GM18511 (cell line): ENCODE data around the gene DDX10.
A peak's percentile ranks its signal among the peaks of the same experiment; 100 is the strongest.
"Not testable (repeated sequence)": the region's sequence is repeated elsewhere in the genome, so short reads cannot be mapped to it uniquely, and the experiment has no call there.

Source experiments
- ATAC-seq: cut with Tn5 transposase; IDR thresholded peaks from one replicate; pipeline ENCODE4 v1.9.1; 2021; ENCODE audit warnings: mild to moderate bottlenecking, moderate library complexity; ENCODE audit not compliant: unreplicated experiment

The DDX10 gene

GRCh38 chr11:108813086-108813485 lies 148.2 kb downstream of the DDX10 start:
- no peak for ATAC-seq

DNA sequence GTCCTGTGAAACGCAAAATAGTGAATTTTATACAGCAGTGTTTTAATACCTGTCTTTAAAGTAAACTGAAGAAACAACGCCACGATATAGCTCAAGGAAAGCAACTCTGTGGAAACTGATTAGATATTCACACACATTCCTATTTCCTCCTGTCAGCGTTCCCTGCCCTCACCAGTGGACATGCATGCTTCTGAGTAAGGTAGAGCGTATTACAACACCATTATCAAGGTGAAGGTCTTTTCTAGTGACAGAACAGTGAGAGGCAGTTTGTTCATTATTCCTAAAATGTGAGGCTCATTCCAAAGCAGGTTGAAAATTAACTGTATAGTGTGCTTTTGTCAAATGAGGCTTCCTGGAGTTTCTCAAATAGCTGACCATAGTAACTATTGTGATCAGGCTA lies 153.1 kb downstream of the DDX10 start:
- ATAC-seq = no peak

DNA sequence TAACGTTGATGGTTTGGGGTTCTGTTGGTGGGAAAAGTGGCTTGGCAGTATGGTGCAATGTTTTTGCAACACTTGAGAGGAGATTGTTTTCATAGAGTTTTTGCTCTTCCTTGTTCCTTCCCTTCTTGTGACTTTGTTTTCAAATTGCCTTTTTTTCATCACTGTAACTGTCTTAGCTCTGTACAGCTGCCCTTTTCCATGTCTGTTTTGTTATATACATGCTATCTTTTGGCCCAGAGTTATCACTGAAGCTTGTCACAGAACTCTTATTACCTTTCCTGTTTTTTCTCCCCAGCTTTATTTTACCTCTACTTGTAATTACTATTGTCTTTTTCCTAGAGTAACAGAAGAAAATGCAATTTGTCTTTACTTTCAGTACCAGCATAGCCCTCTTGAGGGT lies 154.1 kb downstream of the DDX10 start:
- ATAC-seq = no peak

DNA sequence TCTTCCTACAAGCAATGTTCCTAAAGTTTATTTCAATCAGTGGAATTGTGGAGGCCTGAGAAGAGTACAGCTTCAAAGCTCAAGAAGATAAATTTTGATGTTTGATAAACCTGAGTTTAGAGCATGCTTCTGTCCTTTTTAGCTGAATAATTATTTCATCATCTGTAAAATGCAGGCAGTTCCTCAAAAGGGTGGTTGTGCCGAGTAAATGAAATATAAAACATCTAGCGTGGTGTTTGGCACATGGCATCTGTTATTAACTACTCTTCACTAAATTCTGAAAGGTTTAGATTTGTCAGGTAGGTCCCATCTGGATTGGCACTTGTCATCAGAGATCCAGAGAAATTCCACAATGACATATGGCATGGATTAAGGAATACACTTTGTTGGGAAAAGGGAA lies 155.1 kb downstream of the DDX10 start:
- ATAC-seq = no peak

DNA sequence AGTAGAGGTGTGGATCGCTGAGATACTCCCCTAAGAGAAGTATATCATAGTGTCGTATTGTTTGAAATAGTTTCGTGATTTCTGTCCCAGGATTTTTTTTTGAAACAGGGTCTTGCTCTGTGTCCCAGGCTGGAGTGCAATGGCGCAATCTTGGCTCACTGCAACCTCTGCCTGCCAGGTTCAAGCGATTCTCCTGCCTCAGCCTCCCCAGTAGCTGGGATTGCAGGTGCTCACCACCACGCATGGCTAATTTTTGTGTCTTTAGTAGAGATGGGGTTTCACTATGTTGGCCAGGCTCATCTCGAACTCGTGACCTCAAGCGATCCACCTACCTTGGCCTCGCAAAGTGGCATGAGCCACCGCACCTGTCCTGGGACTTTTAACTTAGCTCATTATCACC lies 159.1 kb downstream of the DDX10 start:
- not testable (repeated sequence) for ATAC-seq

DNA sequence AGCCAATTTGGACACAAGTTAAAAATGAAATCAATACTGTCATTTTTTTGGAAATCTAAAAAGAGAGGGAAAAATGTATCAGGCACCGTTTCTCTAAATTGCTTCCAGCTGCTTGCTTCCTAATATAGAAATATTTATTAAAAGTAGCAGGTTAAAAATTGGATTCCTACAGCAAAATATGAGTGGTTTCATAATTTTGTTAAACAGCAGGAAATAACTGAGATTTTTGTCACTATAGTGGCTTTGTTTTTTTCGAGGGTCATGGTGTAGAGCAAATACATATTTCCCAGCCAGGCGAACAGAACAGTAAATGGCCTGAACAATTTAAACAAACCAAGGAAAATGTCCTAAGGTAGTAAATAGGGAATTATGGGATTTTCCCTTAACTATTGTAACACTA lies 159.7 kb downstream of the DDX10 start:
- no peak for ATAC-seq

GRCh38 chr11:108825381-108825780 lies 160.5 kb downstream of the DDX10 start:
- no peak for ATAC-seq

- no peak for ATAC-seq
These were observed 161.3 kb downstream of the DDX10 start for GRCh38 chr11:108826136-108826535.

GRCh38 chr11:108835624-108836023 lies 170.8 kb downstream of the DDX10 start:
- ATAC-seq = no peak

DNA sequence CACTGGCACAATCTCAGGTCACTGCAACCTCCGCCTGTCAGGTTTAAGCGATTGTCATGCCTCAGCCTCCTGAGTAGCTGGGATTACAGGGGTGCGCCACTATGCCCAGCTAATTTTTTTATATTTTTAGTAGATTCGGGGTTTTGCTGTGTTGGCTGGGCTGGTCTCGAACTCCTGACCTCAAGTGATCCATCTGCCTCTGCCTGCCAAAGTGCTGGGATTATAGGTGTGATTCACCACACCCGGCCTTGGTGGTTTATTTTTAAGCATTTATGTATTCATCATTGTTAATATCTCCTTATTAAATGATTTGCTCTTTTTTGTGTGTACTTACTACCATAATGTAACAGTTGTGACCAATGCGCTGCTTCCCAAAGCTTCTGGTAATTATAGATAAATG lies 171.7 kb downstream of the DDX10 start:
- ATAC-seq = no peak

GRCh38 chr11:108838102-108838791 lies 173.4 kb downstream of the DDX10 start:
- ATAC-seq = peak; percentile 45

DNA sequence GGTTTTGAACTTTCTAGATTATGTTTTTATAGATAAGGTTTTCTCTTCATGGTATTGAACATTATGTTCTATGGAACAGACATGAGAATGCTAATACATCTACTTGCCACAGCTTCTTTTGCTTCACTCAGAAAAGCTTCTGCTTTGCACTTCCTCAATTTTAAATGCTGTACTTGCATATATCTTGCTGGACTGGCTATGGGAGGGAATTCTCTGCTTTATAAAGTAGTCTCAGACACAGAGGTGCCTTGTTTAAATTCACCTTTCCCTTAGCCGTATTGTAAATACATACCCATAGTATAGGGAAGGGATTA lies 173.9 kb downstream of the DDX10 start:
- peak; percentile 49 for ATAC-seq

- no peak for ATAC-seq
These were observed 181.1 kb downstream of the DDX10 start for GRCh38 chr11:108846009-108846408.

DNA sequence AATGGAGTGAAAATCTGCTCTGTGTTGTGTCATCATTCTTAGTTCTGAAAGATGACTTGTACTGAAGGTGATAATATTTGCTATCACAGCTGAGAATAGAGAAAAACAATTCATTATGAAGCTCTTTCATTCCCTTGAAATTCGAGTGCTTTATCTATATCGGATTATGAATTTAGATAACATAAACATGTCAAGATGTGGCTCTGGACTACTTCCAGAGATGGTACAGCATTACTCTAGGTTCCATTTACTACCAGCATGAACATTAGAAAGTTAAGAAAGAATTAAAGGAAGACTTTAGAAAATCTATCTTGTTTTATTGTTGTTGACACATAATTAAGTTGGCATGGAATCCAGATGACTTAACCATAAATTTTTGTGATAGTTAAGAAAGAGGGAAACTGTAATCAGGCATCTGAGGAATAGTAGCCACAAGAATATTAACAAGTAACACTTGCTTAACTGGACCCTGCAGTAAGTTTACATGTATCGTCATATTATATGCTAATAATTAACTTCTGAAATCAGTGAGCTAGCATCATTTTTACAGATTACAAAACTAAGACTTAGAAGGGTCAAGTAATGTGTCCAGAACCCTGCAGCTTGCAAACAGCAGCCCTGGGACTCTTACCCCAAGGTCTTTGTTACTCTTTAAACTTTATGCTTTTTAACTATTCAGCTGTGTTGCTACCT lies 182.6 kb downstream of the DDX10 start:
- no peak for ATAC-seq

GRCh38 chr11:108851781-108852180 lies 186.9 kb downstream of the DDX10 start:
- ATAC-seq = no peak

DNA sequence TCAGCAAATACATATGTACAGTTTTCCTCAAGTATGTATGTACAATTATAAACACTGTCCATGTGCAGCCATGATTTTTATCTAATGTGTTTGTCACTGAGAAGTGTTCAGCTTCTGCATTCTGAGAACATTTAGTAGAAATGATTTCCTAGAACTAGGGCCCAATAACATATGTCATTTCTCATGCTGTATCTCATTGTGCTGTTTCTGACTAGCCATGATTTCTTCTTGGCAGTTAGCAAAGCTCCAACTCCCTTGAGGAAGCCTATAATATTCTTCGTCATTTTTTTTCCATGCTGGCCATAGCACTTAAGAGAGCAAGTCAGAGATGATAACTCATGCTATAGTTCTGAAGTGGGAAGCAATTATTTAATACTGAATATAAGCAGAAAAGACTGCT lies 187.8 kb downstream of the DDX10 start:
- ATAC-seq = no peak

GRCh38 chr11:108853151-108853550 lies 188.3 kb downstream of the DDX10 start:
- ATAC-seq = no peak

DNA sequence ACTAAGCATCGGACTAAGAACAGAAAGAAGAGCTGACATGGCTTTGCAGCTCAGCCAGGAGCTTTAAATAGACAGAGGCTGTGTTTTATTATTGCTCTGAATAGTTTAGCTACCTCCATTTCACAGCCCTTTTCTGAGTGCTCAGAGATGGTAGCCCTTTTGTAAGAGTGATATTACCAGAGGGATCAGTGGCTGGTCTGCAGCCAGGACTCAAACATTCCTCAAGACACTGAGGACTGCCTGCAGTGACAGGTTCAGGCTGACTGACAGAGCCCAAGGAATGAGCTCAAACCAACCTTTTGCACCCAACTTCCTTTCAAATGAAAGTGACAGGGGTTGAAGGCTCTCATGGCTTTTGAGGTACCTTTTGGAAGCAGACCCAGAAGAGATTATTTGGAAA lies 189.0 kb downstream of the DDX10 start:
- peak; percentile 68 for ATAC-seq

- peak; percentile 94 for ATAC-seq
These were observed 189.5 kb downstream of the DDX10 start for GRCh38 chr11:108854346-108854745.

- ATAC-seq = no peak
These were observed 192.5 kb downstream of the DDX10 start for GRCh38 chr11:108857382-108857781.

- no peak for ATAC-seq
These were observed 193.8 kb downstream of the DDX10 start for GRCh38 chr11:108858622-108859021.

- ATAC-seq = no peak
These were observed 194.6 kb downstream of the DDX10 start for GRCh38 chr11:108859510-108859909.

DNA sequence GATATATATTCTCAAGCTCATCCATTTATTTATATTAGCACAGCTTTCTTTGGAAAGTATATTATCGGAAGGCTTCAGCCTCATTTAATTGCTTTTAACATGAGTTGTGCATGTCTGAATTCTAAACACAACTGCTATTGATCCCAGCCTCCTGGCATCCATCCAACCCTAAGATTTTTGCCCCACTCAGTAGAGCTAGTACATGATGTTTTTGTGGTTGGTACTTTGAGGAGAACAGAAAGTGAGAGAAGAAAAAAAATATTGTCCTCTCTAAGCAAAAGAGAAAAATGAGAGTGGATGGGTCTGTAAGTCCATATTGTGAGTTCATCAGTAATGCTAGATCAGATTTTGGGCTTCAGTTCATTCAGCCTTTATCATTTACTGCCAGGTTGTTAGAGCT lies 198.7 kb downstream of the DDX10 start:
- ATAC-seq = peak; percentile 61
